Activated T-cell treated with anti-CD3 and anti-CD28 coated beads, Interleukin-2, amount 50 U/mL, for 1 hour (primary cell): ENCODE data around the gene GPATCH1.
A peak's percentile ranks its signal among the peaks of the same experiment; 100 is the strongest.

ENCODE experiments used
- DNase-seq: peaks from one replicate; pipeline ENCODE4 v3.0.0-alpha.2; 2020

GPATCH1 gene

DNA sequence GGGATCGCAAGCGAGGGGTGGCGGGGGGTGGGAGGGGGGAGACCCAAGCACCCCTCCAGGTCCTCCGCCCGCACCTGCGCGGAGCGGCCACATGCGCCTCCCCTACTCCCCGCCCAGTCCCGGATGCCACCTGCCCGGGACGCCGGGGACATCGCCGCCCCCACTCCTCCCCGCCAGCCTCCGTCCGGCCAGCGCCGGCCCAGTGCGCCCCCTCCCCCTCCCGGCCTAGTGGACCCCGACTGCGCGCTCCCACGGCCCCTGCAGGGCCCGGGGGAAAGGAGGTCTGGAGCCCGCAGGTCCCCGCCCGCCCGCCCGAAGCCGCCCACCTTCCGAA lies 16.6 kb upstream of the GPATCH1 start:
- DNase-seq = peak; percentile 40

DNA sequence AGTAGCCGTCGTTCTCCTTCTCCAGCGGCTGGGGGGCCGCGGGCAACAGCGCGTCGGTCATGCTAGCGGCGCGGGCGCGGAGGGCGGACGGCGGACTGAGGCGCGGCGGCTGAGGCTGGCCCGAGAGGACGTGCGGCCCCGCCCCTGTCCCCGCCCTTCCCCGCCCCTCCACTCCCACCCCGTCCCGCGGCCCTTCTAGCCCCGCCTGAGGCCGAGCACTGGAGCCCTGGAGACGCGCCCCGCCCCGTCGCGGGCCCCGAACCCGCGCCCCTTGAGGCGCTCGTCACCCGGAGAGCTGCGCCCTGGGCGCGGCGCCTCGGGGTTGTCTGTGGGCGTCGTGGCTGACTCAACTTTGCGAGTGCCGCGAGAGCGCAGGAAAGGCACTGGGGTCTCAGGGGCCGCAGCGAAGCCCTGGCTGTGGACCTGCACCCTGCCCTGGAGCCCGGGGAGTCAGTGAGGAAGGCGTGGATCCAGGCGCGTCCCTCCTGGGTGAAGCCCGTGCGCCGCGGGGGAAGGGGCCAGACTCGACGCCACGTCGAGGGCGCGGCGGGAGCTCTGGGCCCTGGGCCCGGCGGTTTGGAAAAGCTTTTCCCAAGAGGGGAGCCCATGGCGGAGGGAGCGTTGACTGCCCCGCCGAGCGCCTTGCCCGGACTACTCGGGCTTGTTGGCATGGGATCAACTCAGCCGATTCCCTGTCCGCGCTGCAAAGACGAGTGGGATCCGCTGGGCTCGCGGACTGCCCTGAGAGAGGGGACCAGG lies 16.0 kb upstream of the GPATCH1 start, which contains the start of gene RHPN2:
Gene RHPN2, minus strand, starts transcription at position 97 of the 759 bp plus-strand sequence. Its CDS starts 36 bp downstream, at position 61.
- peak; percentile 44 for DNase-seq

DNA sequence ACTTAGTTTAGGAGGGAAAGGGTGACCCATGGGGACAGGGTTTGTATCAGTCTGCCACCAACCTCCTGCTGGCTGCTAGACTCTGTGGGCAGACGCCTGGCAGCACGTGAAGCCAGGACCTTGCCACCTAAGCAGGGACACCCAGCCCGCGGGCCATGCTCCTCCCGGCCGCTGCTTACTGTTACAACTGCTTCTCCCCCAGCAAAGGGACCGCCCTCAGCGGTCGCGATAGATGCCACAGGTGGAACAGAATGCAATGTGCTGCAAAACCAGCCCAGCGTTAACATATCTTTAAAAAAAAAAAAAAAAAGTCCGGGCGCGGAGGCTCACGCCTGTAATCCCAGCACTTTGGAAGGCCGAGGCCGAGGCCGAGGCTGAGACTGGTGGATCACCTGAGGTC lies 14.4 kb upstream of the GPATCH1 start:
- DNase-seq = no peak

DNA sequence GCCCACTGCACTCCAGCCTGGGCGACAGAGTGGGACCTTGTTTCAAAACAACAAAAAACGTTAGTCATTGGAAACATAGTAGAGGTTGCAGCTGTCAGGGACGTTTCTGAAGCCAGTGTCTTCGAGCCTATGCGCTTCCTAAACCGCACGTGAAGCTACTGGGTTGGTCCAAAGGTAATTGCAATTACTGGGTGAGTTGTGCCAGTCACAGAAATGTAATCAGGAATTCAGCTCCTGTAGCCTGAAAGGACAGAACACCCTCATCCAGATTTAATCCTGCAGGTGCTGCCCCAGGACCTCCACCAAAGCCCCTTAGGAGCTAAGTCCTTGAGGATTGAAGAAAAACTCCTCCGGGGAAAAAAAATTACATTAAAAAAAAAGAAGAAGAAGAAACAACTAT lies 13.9 kb upstream of the GPATCH1 start:
- no peak for DNase-seq

DNA sequence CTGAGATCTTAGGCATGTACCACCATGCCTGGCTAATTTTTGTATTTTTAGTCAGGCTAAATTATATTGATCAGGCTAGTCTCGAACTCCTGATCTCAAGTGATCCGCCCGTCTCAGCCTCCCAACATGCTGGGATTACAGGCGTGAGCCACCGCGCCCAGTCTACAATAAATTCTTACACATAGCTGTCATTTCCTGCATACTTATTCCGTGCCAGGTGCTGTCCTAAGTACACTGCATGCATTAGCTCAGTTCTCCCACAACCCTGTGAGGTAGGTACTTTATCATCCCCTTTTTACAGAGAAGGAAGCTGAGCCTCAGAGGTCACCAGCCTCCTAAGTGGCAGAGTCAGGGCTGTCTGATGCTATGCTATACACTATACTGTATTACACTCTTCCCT lies 9.1 kb upstream of the GPATCH1 start:
- no peak for DNase-seq

DNA sequence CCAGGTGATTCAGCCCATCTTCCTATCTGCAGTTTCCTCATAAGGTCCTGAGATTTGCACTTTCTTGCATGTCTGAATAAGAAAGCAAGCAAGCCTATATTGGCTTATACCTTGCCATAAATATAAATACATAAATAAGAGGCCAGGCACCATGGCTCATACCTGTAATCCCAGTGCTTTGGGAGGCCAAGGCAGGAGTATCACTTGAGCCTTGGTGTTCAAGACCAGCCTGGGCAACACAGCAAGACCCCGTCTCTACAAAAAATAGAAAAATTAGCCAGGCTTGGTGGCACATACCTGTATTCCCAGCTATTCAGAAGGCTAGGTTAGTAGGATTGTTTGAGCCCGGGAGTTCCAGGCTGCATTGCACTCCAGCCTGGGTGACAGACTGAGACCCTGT lies 5.5 kb upstream of the GPATCH1 start:
- no peak for DNase-seq

DNA sequence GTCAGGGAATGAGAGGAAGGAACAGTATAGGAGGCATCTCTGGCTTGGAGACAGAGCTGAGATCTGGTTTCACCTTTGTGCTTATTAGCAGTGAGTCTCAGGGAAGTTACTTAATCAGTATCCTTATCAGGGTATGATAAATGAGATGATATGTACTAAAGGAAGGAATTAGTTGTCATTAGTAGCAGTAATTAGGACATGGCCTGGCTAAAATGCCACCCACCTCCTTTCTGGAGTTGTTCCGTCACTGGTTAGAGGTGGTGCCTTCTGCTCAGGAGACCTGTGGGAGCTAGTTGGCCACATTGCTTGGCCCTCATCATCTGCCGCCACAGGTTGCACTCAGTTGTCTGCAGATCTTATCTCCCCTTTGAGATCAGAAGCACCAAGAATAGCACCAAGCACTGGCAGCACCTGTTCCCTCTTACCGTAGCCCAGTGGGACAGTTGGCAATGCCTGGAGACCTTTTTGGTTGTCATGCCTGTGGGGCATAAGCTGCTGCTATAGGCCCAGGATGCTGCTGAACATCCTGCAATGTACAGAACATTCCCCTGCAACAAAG lies 4.7 kb downstream of the GPATCH1 start:
- DNase-seq = no peak

DNA sequence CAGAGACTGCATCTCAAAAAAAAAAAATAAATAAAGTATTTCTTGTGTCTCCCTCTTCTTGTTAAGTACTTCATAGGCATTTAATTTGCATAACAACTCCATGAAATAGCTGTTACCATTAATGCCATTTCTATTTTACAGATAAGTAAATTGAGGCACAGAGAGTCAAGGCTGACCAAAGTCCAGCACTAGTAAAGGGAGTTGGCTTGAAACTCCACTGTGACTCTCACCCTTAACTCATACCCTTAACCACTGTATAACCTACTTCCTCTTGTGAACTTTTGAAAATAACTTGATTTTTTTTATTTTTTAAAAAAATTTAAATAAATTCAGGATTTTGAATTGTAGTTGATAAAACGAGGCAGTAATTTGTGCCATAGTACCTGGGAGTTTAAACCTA lies 6.0 kb downstream of the GPATCH1 start:
- no peak for DNase-seq

DNA sequence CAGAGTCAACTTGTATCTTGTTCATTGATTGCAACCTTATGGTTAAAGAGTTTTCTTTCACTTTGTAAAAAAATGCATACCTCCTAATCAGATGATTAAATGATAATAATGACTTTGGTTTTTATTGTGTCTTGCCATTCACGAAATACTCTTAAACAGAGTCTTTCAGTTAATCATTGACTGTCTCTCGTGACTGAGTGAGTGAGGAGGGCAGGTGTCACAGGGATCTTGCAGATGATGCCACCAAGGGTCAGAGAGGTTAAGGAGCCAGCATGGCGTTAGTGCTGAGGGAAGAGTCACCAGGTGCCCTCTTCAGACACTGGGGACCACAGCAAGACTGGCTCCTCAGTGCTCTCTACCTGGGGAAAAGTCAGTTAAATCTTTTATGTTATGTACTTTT lies 8.0 kb downstream of the GPATCH1 start:
- no peak for DNase-seq

DNA sequence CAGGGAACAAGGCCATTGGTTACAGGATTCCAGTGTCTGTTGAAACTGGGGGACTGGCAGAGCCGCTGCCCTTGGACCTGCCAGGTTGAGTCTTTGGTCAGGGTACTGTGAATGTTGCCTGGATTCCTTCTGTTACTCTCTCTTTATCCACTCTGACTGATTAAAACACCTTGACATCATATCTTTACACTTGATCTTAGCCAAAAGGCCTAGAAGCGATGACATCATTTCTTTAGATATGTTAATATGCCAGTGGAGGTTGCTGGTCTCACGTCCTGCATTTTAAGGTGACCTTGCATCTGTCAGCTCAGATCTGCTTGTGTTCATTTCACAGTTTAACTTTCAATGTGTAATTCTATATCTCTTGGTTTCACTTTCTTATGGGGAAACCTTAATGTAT lies 9.2 kb downstream of the GPATCH1 start:
- no peak for DNase-seq

DNA sequence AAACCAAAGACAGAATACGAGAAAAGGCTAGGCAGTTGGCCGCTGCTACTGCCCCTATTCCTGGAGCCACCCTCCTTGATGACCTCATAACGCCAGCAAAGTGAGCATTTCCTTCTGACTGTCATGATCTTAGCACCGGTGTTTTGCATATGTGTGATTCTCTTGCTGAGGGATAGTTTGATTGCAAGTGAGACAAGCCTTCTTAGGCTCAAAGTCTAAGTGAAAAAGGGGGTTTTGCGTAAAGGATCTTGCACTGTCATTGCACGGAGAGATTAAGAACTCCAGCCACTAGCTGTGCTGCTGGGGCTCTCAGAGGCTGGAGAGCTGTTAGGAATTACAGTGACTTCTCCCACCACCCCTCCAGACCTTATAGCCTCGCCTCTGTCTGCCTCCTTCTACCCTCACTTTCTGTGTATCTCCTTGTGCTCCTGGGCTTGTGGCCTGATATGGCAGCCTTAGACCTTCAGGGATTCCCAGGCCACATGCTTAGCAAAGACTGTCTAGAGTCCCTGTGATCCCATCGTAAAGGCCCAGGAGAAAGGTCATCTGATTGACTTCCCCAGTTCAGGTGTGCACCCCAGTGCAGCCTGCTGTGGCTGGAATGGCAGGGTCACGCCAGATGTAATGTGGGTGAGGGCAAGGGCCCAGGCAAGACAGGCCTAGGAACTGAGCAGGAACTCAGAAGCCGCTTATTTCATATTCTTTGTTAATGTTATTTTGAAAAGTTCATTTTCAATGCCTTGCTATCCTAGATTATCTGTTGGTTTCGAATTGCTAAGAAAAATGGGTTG lies 12.6 kb downstream of the GPATCH1 start:
- DNase-seq = no peak

DNA sequence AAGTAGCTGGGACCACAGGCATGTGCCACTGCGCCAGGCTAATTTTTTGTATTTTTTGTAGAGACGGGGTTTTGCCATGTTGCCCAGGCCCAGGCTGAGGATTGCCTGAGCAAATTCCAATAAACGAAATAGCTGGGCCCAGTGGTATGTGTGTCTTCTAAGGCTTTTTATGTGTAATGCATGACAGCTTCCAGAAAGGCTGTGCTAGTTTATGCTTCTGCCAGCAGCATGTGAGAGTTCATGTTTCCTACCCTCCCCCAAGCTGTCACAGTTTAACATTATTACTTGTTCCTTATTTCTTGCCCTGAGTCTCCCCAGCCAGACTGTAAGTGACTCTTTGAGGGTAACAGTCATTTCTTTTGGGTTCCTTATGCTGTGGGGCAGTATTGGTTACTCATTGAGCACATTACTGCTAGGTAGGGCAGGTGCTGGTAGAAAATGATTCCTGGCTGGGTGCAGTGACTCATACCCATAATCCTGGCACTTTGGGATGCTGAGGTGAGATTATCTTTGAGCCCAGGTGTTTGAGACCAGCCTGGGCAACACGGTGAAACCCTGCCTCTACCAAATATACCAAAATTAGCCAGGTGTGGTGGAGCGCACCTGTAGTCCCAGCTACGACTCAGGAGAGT lies 13.6 kb downstream of the GPATCH1 start:
- DNase-seq = no peak

DNA sequence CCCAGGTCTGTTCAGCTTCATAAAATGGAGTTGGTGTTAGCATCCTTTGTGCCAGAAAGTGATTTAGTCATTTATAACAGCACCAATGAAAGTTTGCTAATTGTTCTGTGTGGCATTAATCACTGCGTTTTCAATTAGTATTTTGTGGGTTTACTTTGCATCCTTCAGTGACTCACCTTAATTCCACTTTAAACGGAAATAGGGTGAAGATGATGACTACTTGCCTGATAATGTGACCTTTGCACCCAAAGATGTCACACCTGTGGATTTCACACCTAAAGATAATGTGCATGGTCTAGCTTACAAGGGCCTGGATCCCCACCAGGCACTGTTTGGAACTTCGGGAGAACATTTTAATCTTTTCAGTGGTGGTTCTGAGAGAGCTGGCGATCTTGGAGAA lies 15.0 kb downstream of the GPATCH1 start:
- no peak for DNase-seq

DNA sequence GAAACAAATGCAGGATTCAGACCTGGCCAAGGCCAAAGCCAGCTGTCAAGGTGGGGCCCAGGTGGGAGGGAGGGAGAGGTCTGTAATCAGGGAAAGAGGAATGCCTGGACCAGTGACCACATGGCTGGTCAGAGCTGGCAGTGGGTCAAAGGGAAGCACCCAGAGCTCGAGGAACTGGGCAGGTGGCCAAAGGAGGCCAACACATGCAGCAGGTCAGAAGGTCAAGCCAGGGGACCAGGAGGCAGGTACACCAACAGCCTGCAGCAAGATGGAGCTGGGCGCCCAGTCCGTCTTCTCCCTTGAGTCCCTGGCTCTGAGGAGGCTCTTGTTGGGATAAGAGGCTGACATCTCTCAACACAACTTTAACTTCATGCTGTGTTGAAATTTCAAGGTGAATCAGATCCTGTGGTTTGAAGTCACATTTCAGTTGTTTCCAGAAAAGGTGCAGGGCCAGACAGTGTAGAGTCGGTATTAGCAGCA lies 17.1 kb downstream of the GPATCH1 start:
- no peak for DNase-seq

DNA sequence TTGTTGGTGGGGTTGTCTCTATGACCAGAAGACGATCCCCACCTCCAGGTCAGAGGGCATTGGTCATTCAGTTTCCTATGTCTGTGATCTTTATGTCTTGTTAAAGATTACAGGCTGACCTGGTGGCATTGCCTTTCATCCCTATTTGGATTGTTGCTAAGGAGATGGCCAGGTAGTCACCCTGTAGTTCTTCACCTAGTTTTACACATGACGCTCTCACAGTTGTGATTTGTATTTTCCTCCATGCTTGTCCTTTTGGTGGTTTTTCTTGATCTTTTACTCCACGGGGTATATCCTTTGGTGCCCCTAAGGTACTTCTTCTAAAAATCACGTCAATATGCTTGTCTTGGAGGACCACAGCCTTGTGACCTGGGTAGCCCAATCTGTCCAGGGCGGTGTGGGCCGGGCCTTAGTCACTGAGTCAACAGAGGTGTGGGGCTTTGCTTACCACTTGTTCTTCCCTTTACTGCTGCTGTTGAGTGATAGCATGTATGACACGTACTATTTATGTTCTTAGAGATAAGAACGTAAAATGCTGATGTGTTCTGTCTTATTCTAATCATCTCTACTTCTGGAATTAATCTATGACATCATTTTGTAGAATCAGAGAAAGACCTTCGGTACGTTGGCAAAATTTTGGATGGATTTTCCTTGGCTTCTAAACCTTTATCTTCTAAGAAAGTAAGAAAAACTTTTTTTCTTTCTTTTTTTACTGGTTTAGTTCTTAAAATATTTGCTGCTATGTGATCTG lies 20.1 kb downstream of the GPATCH1 start:
- DNase-seq = no peak

DNA sequence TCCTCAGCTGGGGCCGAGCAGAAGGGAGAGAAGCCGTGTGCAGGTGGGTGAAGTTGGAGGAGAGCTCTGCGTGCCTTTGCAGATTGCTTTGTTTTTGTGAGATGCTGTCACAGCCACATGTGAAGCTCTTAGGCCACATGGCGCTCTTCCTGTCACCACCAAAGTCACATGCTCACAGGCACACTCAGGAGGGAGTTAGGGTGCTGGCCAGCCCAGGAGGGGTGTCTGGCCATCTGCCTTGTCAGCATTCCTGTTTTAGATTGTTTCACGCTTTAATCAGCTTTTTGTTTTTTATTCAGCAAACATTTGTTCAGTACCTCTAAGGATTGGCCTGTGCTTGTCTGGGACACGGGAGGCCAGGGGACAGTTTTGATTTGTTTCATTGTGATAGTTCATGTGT lies 21.9 kb downstream of the GPATCH1 start:
- no peak for DNase-seq

DNA sequence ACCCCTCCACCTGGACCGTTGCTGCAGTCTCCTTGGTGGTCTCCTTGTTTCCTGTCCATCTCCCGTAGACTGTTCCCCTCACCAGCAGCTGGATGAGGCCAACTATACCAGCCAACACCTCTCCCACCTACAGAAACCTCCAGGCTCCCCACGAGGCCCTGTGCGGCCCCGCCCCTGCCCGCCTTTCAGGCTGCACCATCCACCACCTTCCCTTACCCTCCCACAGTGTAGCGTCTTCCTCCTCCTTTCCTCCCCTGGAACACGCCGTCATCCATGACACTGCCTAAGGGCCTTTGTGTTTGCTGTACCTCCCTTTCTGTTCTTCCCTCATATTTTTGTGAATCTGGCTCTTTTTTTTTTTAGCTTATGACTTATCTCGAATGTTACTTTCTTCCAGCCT lies 27.2 kb downstream of the GPATCH1 start:
- DNase-seq = no peak

DNA sequence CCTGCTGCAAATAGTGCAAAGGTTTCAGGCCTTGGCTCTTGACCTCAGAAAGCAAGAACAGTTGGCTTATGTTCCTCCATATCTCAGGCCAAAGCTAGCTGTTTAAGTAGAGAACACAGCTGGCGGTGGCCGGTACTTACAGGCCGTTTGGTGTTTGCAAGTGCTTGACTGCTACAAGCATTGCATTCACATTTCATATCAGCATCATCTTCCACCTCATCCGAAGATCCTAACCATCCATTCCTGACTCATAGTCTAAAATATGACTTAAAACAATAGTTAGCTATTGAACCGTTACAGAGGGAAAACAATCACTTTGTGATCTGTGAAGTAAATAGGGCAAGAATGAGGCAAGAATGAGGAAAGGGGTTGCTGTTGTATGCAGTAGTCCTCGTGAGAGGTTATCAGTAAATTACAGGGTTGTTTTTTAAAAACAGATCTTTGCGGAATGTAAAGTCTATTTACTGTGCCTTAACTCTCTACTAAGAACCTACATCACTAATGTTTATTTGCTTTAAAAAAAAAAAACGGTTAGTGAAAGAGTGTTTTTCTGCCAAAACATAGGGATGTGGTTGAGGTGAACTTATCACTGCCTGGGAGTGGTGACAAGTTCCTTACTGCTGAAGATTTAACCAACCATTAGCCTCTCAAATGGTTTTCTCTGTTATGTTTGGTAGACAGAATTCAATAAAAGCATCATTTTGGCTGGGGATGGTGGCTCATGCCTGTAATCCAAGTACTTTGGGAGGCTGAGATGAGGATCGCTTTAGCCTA lies 29.3 kb downstream of the GPATCH1 start:
- no peak for DNase-seq

DNA sequence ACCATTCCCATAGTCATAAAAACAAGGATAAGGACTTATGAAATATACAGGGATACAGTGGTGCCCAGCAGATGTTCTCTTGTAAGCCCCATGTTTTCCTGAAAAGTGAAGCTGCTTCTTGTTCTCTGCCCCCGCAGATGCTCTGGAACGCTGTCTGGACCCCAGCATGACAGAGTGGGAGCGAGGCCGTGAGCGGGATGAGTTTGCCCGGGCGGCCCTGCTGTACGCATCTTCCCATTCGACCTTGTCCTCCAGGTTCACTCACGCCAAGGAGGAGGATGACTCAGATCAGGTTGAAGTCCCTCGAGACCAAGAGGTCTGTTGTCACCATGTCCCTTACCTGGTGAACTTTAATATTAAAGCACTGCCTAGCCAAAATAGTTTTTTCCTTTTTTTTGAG lies 30.6 kb downstream of the GPATCH1 start:
- DNase-seq = no peak

DNA sequence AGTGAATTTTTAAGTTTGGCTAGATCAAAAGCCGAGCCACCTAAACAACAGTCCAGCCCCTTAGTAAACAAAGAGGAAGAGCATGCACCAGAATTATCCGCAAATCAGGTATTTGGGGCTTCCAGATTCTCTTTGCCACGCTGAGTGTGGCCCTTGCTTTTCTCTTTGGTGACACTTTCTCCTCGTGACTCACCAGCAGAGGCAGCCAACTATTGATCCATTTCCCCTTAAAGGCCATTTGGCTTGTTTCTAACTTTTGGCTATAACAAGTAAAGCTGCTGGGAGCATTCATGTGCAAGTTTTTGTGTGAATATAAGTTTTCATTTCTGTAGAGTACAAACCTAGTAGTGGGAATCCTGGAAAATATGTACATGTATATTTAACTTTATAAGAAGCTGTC lies 33.3 kb downstream of the GPATCH1 start:
- no peak for DNase-seq

DNA sequence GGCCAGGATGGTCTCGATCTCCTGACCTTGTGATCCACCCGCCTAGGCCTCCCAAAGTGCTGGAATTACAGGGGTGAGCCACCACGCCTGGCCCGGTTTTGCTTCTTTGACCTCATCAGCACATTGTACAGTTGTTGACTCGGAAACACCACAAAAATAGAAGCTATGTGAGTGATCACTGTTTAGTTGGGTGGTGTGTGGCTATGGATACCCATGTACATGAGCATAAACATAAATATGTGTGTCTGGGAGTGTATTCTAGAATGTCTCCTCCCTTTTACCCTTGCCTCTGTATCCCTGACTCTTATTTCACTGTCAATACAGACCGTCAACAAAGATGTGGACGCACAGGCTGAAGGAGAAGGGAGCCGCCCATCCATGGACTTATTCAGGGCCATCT lies 36.5 kb downstream of the GPATCH1 start:
- no peak for DNase-seq

DNA sequence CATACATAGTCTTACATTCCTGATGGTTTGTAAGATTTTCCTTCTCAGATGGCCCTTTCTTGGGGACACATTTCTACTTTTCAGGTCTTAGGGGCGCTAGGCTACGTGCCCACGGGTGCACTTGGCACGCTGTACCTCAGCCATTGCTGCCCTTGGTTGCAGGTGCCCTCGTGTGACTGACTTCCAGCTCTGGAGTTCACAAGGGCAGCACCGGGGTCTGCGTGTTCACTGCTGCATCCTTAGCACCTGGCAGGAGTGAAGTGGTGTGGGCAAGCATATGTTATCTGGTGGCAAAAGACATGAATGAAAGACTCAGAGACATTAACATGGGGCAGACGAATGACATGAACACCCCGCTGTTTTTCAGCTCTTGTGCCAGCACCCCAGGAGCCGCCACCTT lies 37.7 kb downstream of the GPATCH1 start:
- no peak for DNase-seq
